HL-60/S4 (cell line): ENCODE results near the gene POMT1.
"Not testable (repeated sequence)": the region's sequence is repeated elsewhere in the genome, so short reads cannot be mapped to it uniquely, and the experiment has no call there.

ENCODE experiments used
- in situ Hi-C: fragments of 300-500 bp; cut with MboI; formaldehyde crosslinking; loops from 2 replicates; pipeline ENCODE4 v1.14.3; 2022; ENCODE audit warnings: low sequenced_read_pairs

The POMT1 gene

GRCh38 chr9:131550465-131550864 is 47.7 kb downstream of the POMT1 start:
- in situ Hi-C loops: not testable (repeated sequence)

DNA sequence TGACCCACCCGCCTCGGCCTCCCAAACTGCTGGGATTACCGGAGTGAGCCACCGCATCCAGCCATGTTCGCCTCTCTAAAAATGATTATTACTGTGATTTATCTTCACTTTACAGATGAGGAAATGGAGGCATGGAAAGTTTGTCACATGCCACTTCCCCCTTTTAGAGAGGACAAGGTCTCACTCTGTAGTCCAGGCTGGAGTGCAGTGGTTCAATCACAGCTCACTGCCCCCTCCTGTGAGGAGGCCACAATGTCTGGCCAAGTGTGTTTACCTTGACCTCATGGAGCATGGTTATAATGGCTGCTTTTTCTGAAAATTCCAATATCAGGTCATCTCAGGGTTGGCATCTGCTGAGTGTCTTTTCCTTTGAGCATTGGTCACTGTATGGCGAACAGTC is 49.3 kb downstream of the POMT1 start:
- in situ Hi-C loops: no loop called here

- in situ Hi-C loops: no loop called here
Measured at GRCh38 chr9:131554087-131554842, 51.5 kb downstream of the POMT1 start.

DNA sequence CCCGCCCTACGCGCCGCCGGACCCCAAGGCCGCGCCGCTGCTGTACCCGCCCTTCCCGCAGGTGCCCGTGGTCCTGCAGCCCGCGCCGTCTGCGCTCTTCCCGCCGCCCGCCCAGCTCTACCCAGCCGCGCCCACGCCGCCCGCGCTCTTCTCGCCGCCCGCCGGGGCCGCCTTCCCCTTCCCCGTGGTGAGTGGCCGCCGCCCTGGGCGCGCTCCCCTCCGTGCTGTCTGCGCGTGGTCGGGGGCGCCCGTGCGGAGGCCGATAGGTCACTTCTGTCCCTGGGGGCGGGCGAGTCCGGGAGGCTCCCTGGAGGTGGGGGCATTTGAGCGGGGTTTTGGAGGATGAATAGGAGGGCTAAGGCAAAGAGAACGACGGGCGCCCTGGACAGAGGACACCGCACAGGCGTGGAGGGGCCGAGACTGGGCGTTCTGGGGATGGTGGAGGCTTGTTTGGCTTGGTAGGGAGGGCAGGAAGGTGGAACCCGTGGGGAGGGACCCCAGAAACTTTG is 52.2 kb downstream of the POMT1 start:
- in situ Hi-C loops: no loop called here

GRCh38 chr9:131555841-131556673 is 53.3 kb downstream of the POMT1 start:
- in situ Hi-C loops: no loop called here

GRCh38 chr9:131557855-131558548 is 55.3 kb downstream of the POMT1 start:
- in situ Hi-C loops: no loop called here

DNA sequence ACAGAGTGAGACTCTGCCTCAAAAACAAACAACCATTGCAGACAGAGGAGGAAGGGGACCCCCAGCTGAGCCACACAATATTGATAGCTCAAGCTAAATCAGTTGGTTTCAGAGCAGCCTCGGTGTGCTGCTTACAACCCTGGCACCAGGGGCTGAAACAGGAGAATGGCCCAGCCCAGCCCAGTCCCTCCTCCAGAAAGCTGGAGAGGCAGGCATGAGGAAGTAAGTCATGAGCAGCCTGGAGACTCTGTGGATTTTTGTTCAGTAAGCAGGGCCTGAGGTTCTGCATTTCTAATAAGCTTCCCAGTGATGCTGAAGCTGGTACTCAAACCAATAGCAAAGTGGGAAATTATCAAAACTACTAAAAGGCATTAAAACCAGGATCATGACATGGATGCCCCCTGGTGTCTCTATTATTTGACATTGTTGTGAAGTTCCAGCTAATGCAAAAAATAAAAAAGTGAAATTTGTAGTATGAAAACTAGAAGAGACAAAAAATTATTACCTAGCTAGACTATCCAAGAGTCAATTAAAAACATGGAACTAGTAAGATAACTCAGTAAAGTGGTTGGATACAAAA is 56.8 kb downstream of the POMT1 start:
- in situ Hi-C loops: no loop called here

DNA sequence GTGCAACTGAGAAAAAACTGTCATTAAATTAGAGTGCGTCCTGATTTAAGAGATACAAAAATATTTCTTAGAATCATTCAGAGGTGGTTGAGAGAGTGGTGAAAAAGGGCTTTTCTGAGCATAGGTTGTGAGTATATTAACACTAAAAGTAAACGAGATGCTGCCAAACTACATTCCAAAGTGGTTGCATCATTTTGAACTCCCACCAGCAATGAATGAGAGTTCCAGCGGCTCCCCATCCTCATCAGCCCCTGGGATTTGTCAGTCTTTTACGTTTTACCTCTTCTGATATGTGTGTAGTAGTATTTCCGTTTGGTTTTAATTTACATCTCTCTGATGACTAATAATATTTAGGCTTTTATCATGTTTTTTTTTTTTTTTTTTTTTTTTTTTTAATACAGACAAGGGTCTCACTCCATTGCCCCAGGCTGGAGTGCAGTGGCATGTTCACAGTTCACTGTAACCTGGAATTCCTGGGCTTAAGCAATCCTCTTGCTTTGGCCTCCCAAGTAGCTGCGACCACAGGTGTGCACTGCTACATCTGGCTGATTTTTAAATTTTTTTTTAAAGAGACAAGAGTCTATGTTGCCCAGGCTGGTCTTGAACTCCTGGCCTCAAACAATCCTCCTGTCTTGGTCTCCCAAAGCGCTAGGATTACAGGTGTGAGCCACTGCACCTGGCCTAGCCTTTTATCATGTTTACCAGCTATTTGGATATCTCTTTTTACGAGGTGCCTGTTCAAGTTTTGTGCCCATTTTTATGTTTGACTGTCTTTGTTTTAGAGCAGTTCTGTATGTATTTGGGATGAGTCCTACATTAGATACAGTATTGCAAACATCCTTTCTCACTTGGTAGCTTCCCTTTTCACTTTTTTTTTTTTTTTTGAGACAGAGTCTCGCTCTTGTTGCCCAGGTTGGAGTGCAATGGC is 59.6 kb downstream of the POMT1 start:
- in situ Hi-C loops: no loop called here

- in situ Hi-C loops: no loop called here
Measured at GRCh38 chr9:131565369-131565768, 62.7 kb downstream of the POMT1 start.

DNA sequence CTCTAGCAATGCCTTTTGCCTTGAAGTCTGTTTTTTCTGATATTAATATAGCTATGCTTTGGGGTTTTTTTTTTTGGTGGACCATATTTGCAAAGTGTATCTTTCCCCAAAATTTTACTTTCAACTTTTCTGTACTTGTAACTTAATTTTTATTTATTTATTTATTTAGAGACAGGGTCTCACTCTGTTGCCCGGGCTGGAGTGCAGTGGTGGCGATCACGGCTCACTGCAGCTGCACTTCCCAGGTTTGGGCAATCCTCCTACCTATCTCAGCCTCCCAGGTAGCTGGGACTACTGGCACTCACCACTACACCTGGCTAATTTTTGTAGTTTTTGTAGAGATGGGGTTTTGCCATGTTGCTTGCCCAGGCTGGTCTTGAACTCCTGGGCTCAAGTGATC is 63.4 kb downstream of the POMT1 start:
- in situ Hi-C loops: no loop called here

DNA sequence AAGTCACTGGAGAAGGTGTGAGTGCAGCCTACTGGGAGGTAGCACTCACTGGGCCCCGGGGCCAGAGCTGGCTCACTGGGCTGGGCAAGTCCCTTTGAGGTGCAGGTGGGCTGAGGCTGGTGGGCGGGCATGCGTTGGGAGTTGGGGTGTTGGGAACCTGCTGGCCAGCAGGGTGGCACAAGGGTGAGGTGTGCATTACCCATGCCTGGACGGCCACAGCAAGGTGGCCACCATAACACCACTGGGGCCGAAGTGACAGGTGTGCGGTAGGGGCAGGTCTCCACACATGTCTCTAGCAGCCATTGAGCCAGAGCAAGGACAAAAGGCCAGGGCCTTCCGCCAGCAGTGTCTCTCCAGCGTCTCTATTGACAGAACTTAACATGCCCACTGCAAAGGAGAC is 65.2 kb downstream of the POMT1 start:
- in situ Hi-C loops: no loop called here
